GM12878 (cell line): Measurements from ENCODE around the gene MAP7D2. TPM values are rescaled to one million over a fixed set of nuclear protein-coding genes. Genes with fewer than 3 reads are reported as not detected.
"Not testable (repeated sequence)": the region's sequence is repeated elsewhere in the genome, so short reads cannot be mapped to it uniquely, and the experiment has no call there.

ENCODE experiments used
- ATAC-seq: fragments of 200-7000 bp; cut with Tn5 transposase; 3 replicates; pipeline ENCODE4 v1.9.1; 2020; ENCODE audit warnings: mild to moderate bottlenecking, moderate library complexity
- Bru-seq: library from RNA; stranded (reverse); fragments of 400-500 nt; gene quantifications from one replicate; lab custom pipeline; 2021; lab: Mats Ljungman, UMichigan
- BruChase-seq, 2 experiments: library from RNA; stranded (reverse); fragments of 400-500 nt; gene quantifications; one replicate each; lab custom pipeline; 2021; lab: Mats Ljungman, UMichigan
- BruUV-seq: library from RNA; stranded (reverse); fragments of 400-500 nt; replicated peaks from 2 replicates; lab custom pipeline; 2021; lab: Mats Ljungman, UMichigan
- CTCF ChIA-PET: fragments of 300-600 bp; sonication (Branson Sonifier 250); formaldehyde crosslinking; extraction: SDS; loops from one replicate; lab custom pipeline; 2021; ENCODE audit warnings: inconsistent platforms; lab: Yijun Ruan, JAX
- POLR2A ChIA-PET: fragments of 350-600 bp; formaldehyde crosslinking; extraction: SDS; loops from one replicate; lab custom pipeline; 2021; ENCODE audit warnings: inconsistent platforms; lab: Charles Lee
- RAD21 ChIA-PET: fragments of 300-600 bp; sonication (Branson Sonifier 250); formaldehyde crosslinking; loops from one replicate; lab custom pipeline; 2023; ENCODE audit warnings: antibody characterized with exemption; ENCODE audit not compliant: unreplicated experiment; lab: Charles Lee
- SMC1A ChIA-PET: fragments of 300-600 bp; sonication (Branson Sonifier 250); formaldehyde crosslinking; loops from one replicate; lab custom pipeline; 2023; ENCODE audit not compliant: unreplicated experiment, uncharacterized antibody; lab: Charles Lee
- DNase-seq: peaks from one replicate; pipeline ENCODE4 v3.0.0-alpha.2; 2011; ENCODE audit warnings: low read depth, low spot score
- FAIRE-seq: peaks from 3 replicates; lab custom pipeline; 2011; peaks lifted over from hg19 to GRCh38; lab: Jason Lieb, UNC
- H2AFZ ChIP-seq: 2 replicates; pipeline ENCODE4 v1.6.0; 2011; ENCODE audit warnings: low read depth, low read length, control low read depth; ENCODE audit not compliant: control insufficient read depth
- H3K27ac ChIP-seq: 2 replicates; pipeline ENCODE4 v1.5.1; 2011; ENCODE audit warnings: control low read depth; ENCODE audit not compliant: control insufficient read depth, insufficient read depth
- H3K27me3 ChIP-seq, 2 experiments: replicated peaks in 1 of 2; 2 replicates each; pipeline versions ENCODE4 v1.6.0 to v1.6.1; 2011; ENCODE audit warnings: low read length in 1 of 2; ENCODE audit not compliant: control insufficient read depth in 2 of 2, insufficient read depth in 2 of 2
- H3K36me3 ChIP-seq, 2 experiments: 2 replicates each; pipeline ENCODE4 v1.5.1; 2011; ENCODE audit warnings: low read length in 1 of 2; ENCODE audit not compliant: control insufficient read depth in 2 of 2, insufficient read depth in 2 of 2
- H3K4me1 ChIP-seq: 2 replicates; pipeline ENCODE4 v1.6.1; 2011; ENCODE audit warnings: mild to moderate bottlenecking, low read length, moderate library complexity, mixed read lengths; ENCODE audit not compliant: control insufficient read depth, insufficient read depth
- H3K4me2 ChIP-seq: 2 replicates; pipeline ENCODE4 v1.6.0; 2011; ENCODE audit warnings: control low read depth; ENCODE audit not compliant: control insufficient read depth, insufficient read depth
- H3K4me3 ChIP-seq: fragments of 200-600 bp; sonication (generic); 2 replicates; pipeline ENCODE4 v1.5.1; 2016
- H3K79me2 ChIP-seq: 2 replicates; pipeline ENCODE4 v1.6.0; 2011; ENCODE audit warnings: low read length; ENCODE audit not compliant: control insufficient read depth, insufficient read depth
- H3K9ac ChIP-seq: 2 replicates; pipeline ENCODE4 v1.8.0; 2011; ENCODE audit warnings: low read length, control low read depth, mixed read lengths; ENCODE audit not compliant: control insufficient read depth, insufficient read depth
- H3K9me3 ChIP-seq: replicated peaks from 3 replicates; pipeline ENCODE4 v1.5.1; 2011; ENCODE audit warnings: mild to moderate bottlenecking, low read length; ENCODE audit not compliant: control insufficient read depth, insufficient read depth
- H4K20me1 ChIP-seq: 2 replicates; pipeline ENCODE4 v1.6.0; 2011; ENCODE audit not compliant: control insufficient read depth, insufficient read depth
- BHLHE40 ChIP-seq, 2 experiments: fragments of 450-650 bp in 1 of 2; IDR thresholded peaks; 2 replicates each; pipeline ENCODE4 v1.6.1; 2011 to 2017; ENCODE audit warnings: low read depth in 2 of 2, borderline replicate concordance in 1 of 2, improper control_type of control experiment in 1 of 2, low read length in 1 of 2, mild to moderate bottlenecking in 1 of 2
- TCF12 ChIP-seq: IDR thresholded peaks from 2 replicates; pipeline ENCODE4 v1.6.1; 2011; ENCODE audit warnings: low read depth, mild to moderate bottlenecking, low read length
- WGBS: methylation state at CpG from one replicate; pipeline ENCODE4 v1.1.6; 2016; ENCODE audit warnings: low lambda C conversion rate; ENCODE audit not compliant: insufficient replicate concordance, insufficient coverage; ENCODE audit errors: missing lambda C conversion rate; 5-methylcytosine and 5-hydroxymethylcytosine counted together
- in situ Hi-C: fragments of 300-500 bp; cut with MboI; formaldehyde crosslinking; loops from 9 replicates; pipeline ENCODE4 v1.14.3; 2018; ENCODE audit warnings: mixed read lengths
- intact Hi-C: fragments of 100-400 bp; cut with micrococcal nuclease; formaldehyde crosslinking; loops from one replicate; pipeline ENCODE4 v1.14.2; 2022; ENCODE audit not compliant: unreplicated experiment
- long read RNA-seq, 2 experiments: library from polyadenylated mRNA; unstranded; transcript quantifications; one replicate each; pipeline ENCODE4 v2.0.0, GENCODE V29; 2019 to 2020
- polyA minus RNA-seq, 3 experiments: library from RNA; depleted of rRNA, polyadenylated mRNA; stranded (reverse); fragments of >200 nt; gene quantifications; 2 replicates each; pipeline ENCODE4 v1.2.3, GENCODE V29; 2011
- polyA plus RNA-seq, 11 experiments: library from polyadenylated mRNA; depleted of rRNA in 4 of 11; unstranded in 6 of 11; stranded (reverse) in 5 of 11; fragments of >200 nt; fragmentation: Nextera tagmentation in 4 of 11; fragmentation: Illumina TruSeq in 1 of 11; extraction: Ambion mirVana in 4 of 11; extraction: Trizol in 1 of 11; gene quantifications; 1 replicate in 1 of 11; 2 replicates in 10 of 11; pipeline versions ENCODE4 v1.2.1 to v1.2.3, GENCODE V29; 2011 to 2016; ENCODE audit warnings: inconsistent platforms in 2 of 11, missing spikeins in 2 of 11, low read depth in 1 of 11
- total RNA-seq, 4 experiments: library from RNA; depleted of rRNA in 3 of 4; stranded (reverse); fragments of >200 nt in 3 of 4; fragmentation: Illumina TruSeq in 1 of 4; extraction: Trizol in 1 of 4; gene quantifications; 2 replicates each; pipeline versions ENCODE4 v1.2.1 to v1.2.3, GENCODE V29; 2013 to 2021

The MAP7D2 gene
- total RNA-seq (2013; cell fraction: nucleolus; rRNA removed), result 0.38 and 0.86 TPM in 2 replicates
- 0.06 and 0.27 TPM in 2 replicates for total RNA-seq (2014; rRNA removed)
- 0.23 and 0.54 TPM in 2 replicates for total RNA-seq (2014; rRNA removed; fragmentation: Illumina TruSeq; extraction: Trizol)
- total RNA-seq (2021), result 0.13 and 0.19 TPM in 2 replicates
- polyA plus RNA-seq (2011; ENCODE audit: low read depth), result 0.17 TPM
- 18.4 and 26.1 TPM in 2 replicates for polyA plus RNA-seq (2011; rRNA removed)
- polyA plus RNA-seq (2011; cell fraction: cytosol; rRNA removed), result 13.3 and 13.9 TPM in 2 replicates
- 19.8 TPM in 2 replicates for polyA plus RNA-seq (2011; cell fraction: nucleus; rRNA removed)
- polyA plus RNA-seq (2012), result 0.28 and 0.87 TPM in 2 replicates
- 0.25 and 0.33 TPM in 2 replicates for polyA plus RNA-seq (2014; fragmentation: Illumina TruSeq; extraction: Trizol)
- polyA plus RNA-seq (2014; fragmentation: Nextera tagmentation; extraction: Ambion mirVana), result under 1 TPM; 0.16 to 0.27 TPM
- 0.19 and 0.61 TPM in 2 replicates for polyA plus RNA-seq (2014; rRNA removed)
- polyA plus RNA-seq (2016; fragmentation: Nextera tagmentation; extraction: Ambion mirVana), result under 1 TPM; 0.16 to 0.25 TPM
- polyA minus RNA-seq (2011; rRNA and poly(A)+ RNA removed), result 11.3 and 12.8 TPM in 2 replicates
- 2.3 and 7.2 TPM in 2 replicates for polyA minus RNA-seq (2011; cell fraction: cytosol; rRNA and poly(A)+ RNA removed)
- polyA minus RNA-seq (2011; cell fraction: nucleus; rRNA and poly(A)+ RNA removed), result 4.0 and 4.6 TPM in 2 replicates
- Bru-seq, nascent RNA, result percentile 38 among the genes with signal in this experiment
- percentile 54 among the genes with signal in this experiment for BruChase-seq, experiment 1, labeled RNA remaining after a 6-hour chase
- BruChase-seq, experiment 2, labeled RNA remaining after a 2-hour chase, result percentile 52 among the genes with signal in this experiment
- long read RNA-seq, experiment 1, partial matches to known transcripts, result 9 of 11 reads
- long read RNA-seq, experiment 1, other reads (novel, unspliced or antisense), result 2 of 11 reads
- long read RNA-seq, experiment 2, partial matches to known transcripts, result 33 of 69 reads
- long read RNA-seq, experiment 2, other reads (novel, unspliced or antisense), result 36 of 69 reads

- FAIRE-seq, result no peak
- Histone ChIP-seq H4K20me1 (no peaks in the 10 kb centered on the region), H3K79me2 (no peaks in the 10 kb centered on the region), H3K4me2 (no peak within 1 kb of the TSS), H3K36me3 (no peaks in the 10 kb centered on the region), H3K4me3 (no peak within 1 kb of the TSS), H3K4me1 (no peaks in the 10 kb centered on the region), H3K9me3 (no peaks in the 10 kb centered on the region; the same call in 2 of the 3 replicates), H2AFZ (no peak within 1 kb of the TSS), H3K27ac (no peak within 1 kb of the TSS), H3K9ac (no peak within 1 kb of the TSS), H3K27me3 (no peaks in the 10 kb centered on the region; a peak in 1 of 4 replicates)
- in situ Hi-C loops (no loop called here), intact Hi-C loops (no loop called here)
- ATAC-seq, result no peak
- ChIA-PET CTCF (no interaction called here), RAD21 (no interaction called here), POLR2A (interaction anchor here (0.6 kb wide), 1 partner anchor 197 kb away, joined by 8 read pairs; no protein-coding TSS in a partner anchor), SMC1A (no interaction called here)
- DNase-seq, result no peak
- 83% methylated on average over 49 of the region's 91 CpGs for WGBS
- no TSS peak for BruUV-seq
- TF ChIP-seq BHLHE40 (IDR thresholded peaks at IDR 0.05; ENCODE audit: borderline replicate concordance in 1 of 2, low read depth in 2 of 2, low read length in 1 of 2), result peak in 1 of 2 experiments; percentile 58; a peak in 2 of 4 replicates
- TF ChIP-seq TCF12, result no peak
- TF ChIP-seq, all 136 proteins: peak for 1
These were observed at the start of gene MAP7D2 for GRCh38 chrX:20116577-20117240. TSS of gene MAP7D2 (minus strand) at chrX:20116907. CDS start at chrX:20116879, 28 bp downstream.

- ATAC-seq, CTCF ChIA-PET: not testable (repeated sequence)
These were observed 45.8 kb upstream of the MAP7D2 start for GRCh38 chrX:20162516-20162915.

More at GRCh38 chrX:20162516-20162915, 45.8 kb upstream of the MAP7D2 start:
- H3K9ac ChIP-seq, H3K4me2 ChIP-seq, BruUV-seq, intact Hi-C loops, SMC1A ChIA-PET, FAIRE-seq, H4K20me1 ChIP-seq, POLR2A ChIA-PET, in situ Hi-C loops, H3K36me3 ChIP-seq, DNase-seq, H3K27ac ChIP-seq, H2AFZ ChIP-seq, H3K4me3 ChIP-seq, RAD21 ChIA-PET, H3K9me3 ChIP-seq, H3K27me3 ChIP-seq, H3K4me1 ChIP-seq, H3K79me2 ChIP-seq: not testable (repeated sequence)
